Femur (tissue), 1 donor: Measurements from ENCODE around the gene GRID2.

ENCODE experiments used
- DNase-seq: peaks from one replicate; pipeline ENCODE4 v3.0.0-alpha.2; 2017

Gene GRID2

DNA sequence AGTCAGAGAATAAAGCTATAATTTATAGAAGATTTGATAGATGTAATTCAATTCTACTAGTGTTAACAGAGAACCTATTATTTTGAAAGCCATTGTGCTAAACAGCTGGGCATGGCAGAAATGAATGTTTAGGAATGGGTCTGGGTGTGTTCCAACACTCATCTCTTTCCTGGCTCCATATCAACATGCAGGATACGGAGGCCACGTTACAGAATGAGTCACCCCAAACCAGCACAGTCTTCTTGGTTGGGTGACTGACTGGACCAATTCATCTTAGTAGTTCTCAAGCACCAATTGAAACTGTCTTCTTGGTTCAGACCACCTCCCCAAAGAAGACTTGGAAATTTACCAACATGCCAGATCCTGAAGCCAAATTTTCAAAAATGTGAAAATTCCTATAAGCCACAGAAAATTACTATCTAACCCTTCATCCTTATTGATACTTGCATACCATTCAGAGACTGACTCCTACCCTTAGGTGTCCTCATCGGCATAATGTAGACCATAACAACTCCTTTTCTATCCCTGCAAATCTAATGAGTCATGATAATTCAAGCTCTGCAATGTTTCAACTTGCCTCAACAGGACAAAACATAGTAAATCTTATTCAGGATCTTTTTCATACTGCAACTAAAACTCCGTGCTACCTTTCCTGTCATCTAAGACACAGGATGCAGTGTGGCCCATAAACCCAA is 1472.8 kb downstream of the GRID2 start:
- DNase-seq, result no peak

DNA sequence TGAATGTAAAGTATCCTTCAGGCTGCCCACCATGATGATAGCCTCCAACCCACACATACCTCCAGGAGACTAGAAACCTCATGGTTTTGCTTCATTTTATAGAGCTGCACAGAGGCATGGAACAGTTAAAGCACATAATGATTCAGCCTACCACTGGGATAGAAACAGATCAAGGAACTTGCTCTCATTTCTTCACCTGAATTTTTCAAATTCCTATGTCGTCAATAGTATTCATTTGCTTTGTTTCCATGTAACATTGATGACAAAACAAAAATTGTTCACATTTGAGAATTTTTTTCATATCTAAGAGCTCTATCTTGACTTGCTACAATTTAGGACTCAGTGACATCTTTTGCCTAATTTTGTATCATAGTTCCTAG is 1473.3 kb downstream of the GRID2 start:
- no peak for DNase-seq

DNA sequence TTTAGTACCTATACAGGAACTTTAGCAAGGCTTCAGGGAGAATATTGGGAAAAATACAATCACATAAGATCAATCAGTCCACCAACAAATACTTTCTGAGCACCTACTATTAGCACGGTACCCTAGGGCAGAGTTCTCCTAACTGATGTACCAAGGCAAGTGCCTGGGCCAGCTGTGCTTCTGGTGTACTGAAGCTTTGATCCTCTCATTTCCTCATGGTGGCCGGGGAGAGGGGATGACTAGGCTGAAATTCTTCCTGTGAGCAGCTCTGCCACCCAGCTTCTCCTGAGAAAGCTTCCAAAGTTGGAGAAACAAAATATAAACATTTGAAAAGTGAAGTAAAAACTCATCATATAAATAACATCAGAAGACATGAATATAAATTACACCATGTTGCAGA is 1475.5 kb downstream of the GRID2 start:
- no peak for DNase-seq

DNA sequence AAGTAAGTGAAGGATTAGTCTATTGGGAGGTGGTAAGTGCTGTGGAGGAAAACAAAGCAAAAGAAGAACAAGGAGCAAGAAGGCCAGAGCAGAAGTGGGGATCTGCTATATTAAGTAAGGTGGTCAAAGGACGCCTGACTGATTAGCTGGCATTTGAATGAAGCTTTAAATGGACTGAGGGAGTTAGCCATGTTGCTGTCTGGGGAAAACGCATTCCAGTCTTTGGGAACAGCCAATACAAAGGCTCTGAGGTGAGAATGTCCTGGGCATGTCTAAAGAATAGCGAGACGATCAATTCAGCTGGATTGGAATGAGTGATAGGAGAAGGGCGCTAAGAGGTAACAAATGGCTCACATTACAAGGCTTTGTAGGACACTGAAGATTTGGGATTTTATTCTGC is 1476.3 kb downstream of the GRID2 start:
- DNase-seq, result no peak

DNA sequence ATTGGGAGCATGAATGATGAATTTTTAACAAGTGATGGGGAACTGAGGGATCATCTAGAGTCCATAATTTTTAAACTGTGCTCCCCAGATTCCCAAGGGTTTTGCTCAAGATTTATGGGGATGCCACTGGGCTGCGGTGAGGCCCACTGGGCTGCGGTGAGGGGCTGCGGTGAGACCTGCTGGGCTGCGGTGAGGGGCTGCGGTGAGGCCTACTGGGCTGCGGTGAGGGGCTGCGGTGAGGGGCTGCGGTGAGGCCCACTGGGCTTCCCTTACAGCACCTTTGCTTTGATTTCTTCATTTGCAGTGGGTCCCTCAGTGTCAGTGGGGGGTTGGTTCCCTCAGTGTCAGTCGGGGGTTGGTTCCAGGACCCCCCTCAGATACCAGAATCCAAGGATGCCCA is 1477.4 kb downstream of the GRID2 start:
- no peak for DNase-seq

DNA sequence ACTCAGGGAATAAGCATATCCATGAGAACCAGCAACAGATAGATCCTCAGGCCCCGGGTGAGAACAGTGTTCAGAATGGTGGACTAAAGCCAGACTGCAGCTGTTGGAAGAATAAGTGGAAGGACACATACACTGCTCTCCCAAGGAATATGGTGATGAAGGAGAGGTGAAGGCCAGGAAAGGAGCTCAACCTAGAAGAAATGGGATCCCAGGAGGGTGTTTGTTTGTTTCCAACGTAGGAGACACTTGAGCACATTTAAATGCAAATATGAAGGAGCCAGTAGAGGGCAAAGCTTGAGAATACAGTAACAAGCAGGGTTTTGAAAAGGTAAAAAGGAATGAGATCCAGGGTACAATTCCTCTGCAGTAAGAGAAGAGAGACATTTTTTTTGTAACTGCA is 1482.4 kb downstream of the GRID2 start:
- DNase-seq, result no peak

DNA sequence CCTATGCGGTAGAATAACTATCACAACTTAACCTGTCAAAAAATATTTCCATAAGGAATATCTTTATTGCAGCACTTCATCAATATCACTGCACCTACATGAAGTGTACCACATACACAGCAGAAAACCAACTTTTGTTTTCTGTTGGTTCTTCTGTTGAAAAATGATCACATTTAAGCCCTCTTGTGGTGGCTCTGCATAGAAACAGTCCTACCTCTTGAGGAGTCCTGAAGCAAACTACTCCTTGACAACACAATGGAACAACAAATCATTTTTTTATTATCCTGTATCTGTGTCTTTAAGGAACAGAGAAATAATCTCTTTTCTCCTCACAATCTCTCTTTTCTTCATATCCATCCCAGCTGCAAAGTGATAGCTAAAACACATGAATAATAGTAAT is 1484.9 kb downstream of the GRID2 start:
- no peak for DNase-seq

DNA sequence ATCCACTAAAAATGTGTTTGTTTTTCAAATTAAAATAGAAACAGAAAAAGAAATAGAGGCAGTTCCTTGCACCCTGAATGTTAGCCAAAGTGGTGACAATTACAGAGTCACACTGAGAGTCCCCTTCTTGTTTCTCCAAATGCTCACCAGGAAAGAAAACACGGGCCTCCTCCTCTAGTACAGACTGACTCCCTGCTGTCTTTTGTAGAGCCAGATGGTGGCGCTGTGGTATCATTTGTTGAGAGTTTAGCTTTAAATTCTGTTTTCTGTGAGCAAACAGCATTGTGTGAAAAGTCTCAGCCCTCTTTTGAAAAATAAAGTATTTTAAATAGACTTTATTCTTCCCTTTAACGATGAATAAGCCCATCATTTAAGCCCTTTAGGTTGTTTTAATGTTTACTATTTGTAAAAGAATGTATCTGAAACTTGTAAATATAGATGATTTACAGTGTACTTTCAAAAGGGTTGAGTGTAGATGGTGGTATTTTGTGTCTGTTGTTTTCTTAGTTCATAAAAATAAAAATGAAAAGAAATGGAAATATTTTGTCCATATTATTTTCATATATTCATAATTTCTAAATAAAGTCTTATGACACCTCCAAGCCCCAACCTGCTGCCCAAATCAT is 1487.9 kb downstream of the GRID2 start:
- DNase-seq, result peak; percentile 61

DNA sequence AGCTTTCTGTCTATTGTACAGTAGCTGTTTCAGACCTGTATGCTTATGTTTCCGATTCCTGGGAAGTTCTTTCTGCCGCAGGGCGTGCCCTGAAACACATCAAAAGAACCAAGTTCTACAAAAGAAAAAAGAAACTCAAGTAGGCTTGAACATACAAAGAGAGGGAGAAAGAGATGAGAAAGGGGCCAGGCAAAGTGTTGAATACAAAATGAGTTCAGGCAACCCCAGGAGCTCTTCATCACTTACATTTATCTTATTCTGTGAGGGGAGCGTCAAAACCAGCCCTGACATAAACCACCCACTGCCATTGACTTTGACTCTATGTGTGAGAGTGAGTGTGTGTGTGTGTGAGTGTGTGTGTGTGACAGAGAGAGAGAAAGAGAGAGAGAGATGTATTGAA is 1498.3 kb downstream of the GRID2 start:
- no peak for DNase-seq

DNA sequence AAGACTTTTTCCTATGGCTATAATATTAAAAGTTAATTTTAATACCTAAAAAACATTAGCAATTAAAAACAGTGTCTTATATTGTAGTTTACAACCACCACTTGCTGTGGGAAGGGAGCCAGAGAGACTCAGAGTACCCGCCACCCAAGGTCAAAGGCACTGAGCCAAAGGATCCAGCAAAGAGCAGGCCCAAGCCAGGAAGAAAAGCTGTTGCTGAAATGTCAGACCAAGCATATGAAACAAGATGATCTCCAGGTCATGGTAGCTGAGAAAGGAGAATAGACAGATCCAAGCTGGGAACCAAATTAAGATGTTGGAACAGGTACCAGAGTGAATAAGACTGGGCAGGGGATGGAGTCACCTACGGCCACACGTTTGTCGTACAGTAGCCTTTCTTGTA is 1506.0 kb downstream of the GRID2 start:
- no peak for DNase-seq

DNA sequence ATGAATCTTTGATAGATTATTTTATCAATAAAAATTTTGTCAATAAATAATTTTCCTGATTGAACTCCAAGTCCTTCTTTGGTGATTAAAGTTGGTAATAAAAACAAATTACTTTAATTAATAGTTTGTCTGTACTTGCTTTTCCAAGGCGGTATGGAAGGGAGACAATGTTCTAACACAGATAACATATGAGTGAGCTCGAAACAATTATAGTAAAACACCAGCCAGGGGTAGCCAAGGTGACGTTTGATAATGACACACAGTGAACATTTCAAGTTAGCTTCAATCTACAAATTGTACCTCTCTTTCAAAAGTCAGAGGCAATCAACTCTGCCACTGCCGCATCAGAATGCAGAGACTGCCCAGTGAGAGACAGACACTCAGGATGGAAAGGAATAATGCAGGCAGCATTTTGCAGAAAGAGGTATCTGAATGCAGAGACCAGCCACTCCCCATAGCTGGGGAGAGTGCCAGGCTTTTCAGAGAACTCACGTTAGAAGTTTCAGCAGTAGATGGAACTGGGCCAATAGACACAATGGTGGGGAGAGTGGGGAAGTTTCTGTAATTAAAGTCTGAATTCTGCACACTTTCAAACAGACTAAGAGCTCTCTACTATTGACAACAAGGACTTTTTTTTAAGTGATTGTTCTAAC is 1506.7 kb downstream of the GRID2 start:
- no peak for DNase-seq

DNA sequence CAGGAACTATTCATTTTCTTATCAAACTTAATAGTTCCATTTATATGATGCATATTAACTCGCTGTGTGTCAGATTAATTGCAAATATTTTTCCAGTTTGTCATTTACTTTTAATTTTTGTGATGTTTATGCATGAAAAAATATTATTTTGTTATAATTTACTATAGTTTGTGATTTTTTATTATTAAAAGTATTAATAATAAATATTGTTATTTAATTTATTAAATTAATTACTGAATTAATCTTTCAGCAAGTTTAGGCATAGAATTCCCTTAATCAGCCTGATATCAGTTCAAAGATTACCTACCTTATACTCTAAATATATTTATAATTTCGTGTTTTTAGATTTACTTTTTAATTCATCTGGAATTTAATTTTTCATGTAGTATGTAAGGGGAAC is 1509.3 kb downstream of the GRID2 start:
- DNase-seq, result no peak

DNA sequence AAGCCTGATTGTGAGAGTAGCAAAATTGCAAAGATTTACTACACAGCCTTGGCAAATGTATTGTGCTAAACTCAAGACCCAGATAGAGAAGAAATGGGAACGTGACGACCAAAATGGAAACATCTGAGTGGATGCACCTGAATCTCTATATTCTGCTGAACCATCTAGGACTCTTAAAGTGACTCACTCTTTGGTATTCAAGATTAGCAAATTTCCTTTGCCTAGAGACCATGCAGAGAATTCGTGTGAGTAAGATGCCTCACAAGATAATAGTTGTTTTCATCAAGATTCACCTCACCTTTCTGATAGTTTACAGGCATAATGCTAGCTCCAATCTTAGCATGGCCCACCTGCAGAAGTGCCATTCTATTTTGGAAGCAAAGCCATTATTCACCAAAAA is 1510.4 kb downstream of the GRID2 start:
- DNase-seq, result no peak

DNA sequence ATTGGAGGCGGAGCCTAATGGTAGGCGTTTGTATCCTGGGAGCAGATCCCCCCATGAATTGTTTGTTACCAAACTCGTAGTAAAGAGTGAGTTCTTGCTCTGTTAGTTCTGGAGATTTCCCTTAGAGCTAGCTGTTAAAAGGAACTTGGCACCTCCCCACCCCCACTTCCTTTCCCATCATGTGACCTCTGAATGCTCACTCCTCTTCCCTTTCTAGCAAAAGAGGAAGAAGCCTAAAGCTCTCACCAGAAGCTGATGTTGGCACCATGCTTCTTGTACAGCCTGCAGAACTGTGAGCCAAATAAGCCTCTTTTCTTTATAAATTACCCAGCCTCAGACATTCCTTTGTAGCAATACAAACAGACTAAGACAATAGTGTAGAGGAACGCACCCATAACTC is 1511.0 kb downstream of the GRID2 start:
- peak; percentile 43 for DNase-seq
